HEK293T (cell line): ENCODE results near the gene GMPPA.

Source experiments
- BHLHE40 ChIP-seq: fragments of 450-650 bp; IDR thresholded peaks from 2 replicates; pipeline ENCODE4 v1.6.1; 2016; ENCODE audit warnings: mild to moderate bottlenecking, moderate library complexity, borderline replicate concordance
- CTBP1 ChIP-seq: fragments of 450-650 bp; IDR thresholded peaks from 2 replicates; pipeline ENCODE4 v1.6.1; 2016; ENCODE audit warnings: borderline replicate concordance
- ELF4 ChIP-seq: fragments of 450-650 bp; IDR thresholded peaks from 2 replicates; pipeline ENCODE4 v1.6.1; 2017; ENCODE audit warnings: antibody characterized with exemption
- FOXM1 ChIP-seq: fragments of 450-650 bp; IDR thresholded peaks from 2 replicates; pipeline ENCODE4 v1.6.1; 2017; ENCODE audit warnings: mild to moderate bottlenecking, borderline replicate concordance
- HDGF ChIP-seq: fragments of 450-650 bp; IDR thresholded peaks from 2 replicates; pipeline ENCODE4 v1.6.1; 2017; ENCODE audit warnings: antibody characterized with exemption, borderline replicate concordance
- LEF1 ChIP-seq: fragments of 450-650 bp; IDR thresholded peaks from 2 replicates; pipeline ENCODE4 v1.6.1; 2017; ENCODE audit warnings: mild to moderate bottlenecking, borderline replicate concordance
- SP1 ChIP-seq: fragments of 450-650 bp; IDR thresholded peaks from 2 replicates; pipeline ENCODE4 v1.6.1; 2017
- SUZ12 ChIP-seq: fragments of 450-650 bp; IDR thresholded peaks from 2 replicates; pipeline ENCODE4 v1.6.1; 2016; ENCODE audit warnings: mild to moderate bottlenecking
- TARDBP ChIP-seq: fragments of 450-650 bp; IDR thresholded peaks from 2 replicates; pipeline ENCODE4 v1.6.1; 2016

DNA sequence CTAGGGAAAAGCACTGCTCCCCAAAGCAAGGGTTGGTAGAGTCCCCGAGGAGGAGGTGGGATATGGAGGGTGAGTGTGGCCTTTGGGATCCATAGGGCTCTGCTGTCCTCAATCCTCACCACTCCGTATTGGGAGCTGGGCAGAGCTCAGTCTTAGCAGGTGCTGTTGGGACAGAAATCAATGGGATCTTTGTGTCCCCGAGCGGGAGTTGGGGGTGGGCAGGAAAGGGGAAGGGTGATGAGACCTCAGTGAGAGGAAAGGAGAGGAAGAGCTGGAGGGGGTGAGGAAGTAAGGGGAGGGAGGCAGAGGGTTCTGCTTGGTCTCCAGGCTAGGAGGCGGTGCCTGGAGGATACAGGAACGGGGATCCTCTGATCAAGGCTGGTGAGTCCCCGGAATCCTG lies 18.2 kb downstream of the GMPPA start:
- TF ChIP-seq LEF1 (no peak), SUZ12 (no peak), SP1 (no peak), TARDBP (no peak), HDGF (no peak), FOXM1 (no peak), BHLHE40 (no peak), ELF4 (no peak), CTBP1 (no peak)
